ENCODE results near the gene PPT2. TPM values are rescaled to one million over a fixed set of nuclear protein-coding genes. Genes with fewer than 3 reads are reported as not detected.

The PPT2 gene
- total RNA-seq, 1 experiment from 2014 or later, result 46.3 TPM

GRCh38 chr6:32183483-32184083, 29.6 kb downstream of the PPT2 start:
- Histone ChIP-seq H3K9ac (ENCODE audit: extremely low read depth, insufficient read length, low read length) (no peak overlapping the region), H3K14ac (ENCODE audit: insufficient read depth, low read length) (no peak overlapping the region), H2BK15ac (ENCODE audit: low read depth, low read length) (no peak overlapping the region), H3K23me2 (ENCODE audit: insufficient read length, low read depth, low read length, poor library complexity, severe bottlenecking) (peaks cover 5% of the 10 kb centered on the region), H4K8ac (replicated peaks; ENCODE audit: insufficient read length, low read depth, low read length) (no peak overlapping the region), H3K27me3 (ENCODE audit: insufficient read depth, low read length) (no peaks in the 10 kb centered on the region), H3K79me1 (ENCODE audit: insufficient read depth, low read depth, low read length, poor library complexity, severe bottlenecking) (no peaks in the 10 kb centered on the region), H4K20me1 (ENCODE audit: control insufficient read depth, insufficient read depth, insufficient read length) (no peaks in the 10 kb centered on the region), H4K5ac (ENCODE audit: insufficient read length, low read depth, low read length) (no peak overlapping the region), H2BK5ac (ENCODE audit: insufficient read length, low read length) (no peak overlapping the region), H3K4me2 (ENCODE audit: insufficient read depth, insufficient read length, low read length) (no peak overlapping the region), H3K9me3 (ENCODE audit: control insufficient read depth, low read depth, low read length) (no peaks in the 10 kb centered on the region), H4K91ac (ENCODE audit: insufficient read length, low read depth, low read length) (no peak overlapping the region), H3K4me1 (ENCODE audit: insufficient read depth, low read length) (no peaks in the 10 kb centered on the region), H3K27ac (ENCODE audit: insufficient read length, low read depth, low read length) (no peak overlapping the region), H3K4ac (ENCODE audit: low read depth, low read length) (no peak overlapping the region), H2AK5ac (ENCODE audit: insufficient read length, low read length) (no peak overlapping the region), H3K56ac (ENCODE audit: insufficient read length, low read depth, low read length) (no peak overlapping the region), H2BK20ac (ENCODE audit: low read depth, low read length, poor library complexity, severe bottlenecking) (no peak overlapping the region), H2BK12ac (ENCODE audit: insufficient read length, low read depth, low read length) (no peak overlapping the region), H2AFZ (ENCODE audit: low read length) (no peak overlapping the region), H3T11ph (ENCODE audit: low read length) (no peak overlapping the region), H2BK120ac (ENCODE audit: low read depth, low read length, poor library complexity, severe bottlenecking) (no peak overlapping the region), H3K23ac (ENCODE audit: insufficient read length, low read depth, low read length) (no peak overlapping the region), H3K18ac (ENCODE audit: insufficient read length, low read depth, low read length) (no peak overlapping the region), H3K79me2 (ENCODE audit: insufficient read depth, low read length) (peaks cover 4% of the 10 kb centered on the region; the same call in 1 of the 2 replicates)
- H3K27ac Mint-ChIP-seq, result no peak overlapping the region; a peak in 2 of 7 replicates
- H3K4me1 Mint-ChIP-seq, result peaks cover 18 to 32% of the 10 kb centered on the region in 2 experiments
- WGBS (ENCODE audit: extremely low coverage, insufficient read length, low lambda C conversion rate), result no CpG with 5 or more reads among the region's 15 CpGs
- no peaks in the 10 kb centered on the region; the same call in 1 of the 2 replicates for H3K27me3 Mint-ChIP-seq (ENCODE audit: low read depth)
- no peaks in the 10 kb centered on the region; a peak in 1 of 5 replicates for H3K9me3 Mint-ChIP-seq
- no peak overlapping the region for H3K4me3 Mint-ChIP-seq
- TF ChIP-seq CTCF (conservative IDR thresholded peaks at IDR 0.05), result no peak
- H3K36me3 Mint-ChIP-seq (ENCODE audit: insufficient read depth in 1 of 3, low read depth in 3 of 3), result peaks cover 34 to 82% (median 68%) of the 10 kb centered on the region in 3 experiments
- no peak for DNase-seq
